SH-SY5Y (cell line): ENCODE measurements around the gene UNC5C.

ENCODE experiments used
- GATA2 ChIP-seq: IDR thresholded peaks from 2 replicates; pipeline ENCODE4 v1.6.1; 2011; ENCODE audit warnings: mild to moderate bottlenecking, low read depth, low read length
- GATA3 ChIP-seq: IDR thresholded peaks from 2 replicates; pipeline ENCODE4 v1.6.1; 2011; ENCODE audit warnings: low read depth, mild to moderate bottlenecking, low read length, moderate library complexity

DNA sequence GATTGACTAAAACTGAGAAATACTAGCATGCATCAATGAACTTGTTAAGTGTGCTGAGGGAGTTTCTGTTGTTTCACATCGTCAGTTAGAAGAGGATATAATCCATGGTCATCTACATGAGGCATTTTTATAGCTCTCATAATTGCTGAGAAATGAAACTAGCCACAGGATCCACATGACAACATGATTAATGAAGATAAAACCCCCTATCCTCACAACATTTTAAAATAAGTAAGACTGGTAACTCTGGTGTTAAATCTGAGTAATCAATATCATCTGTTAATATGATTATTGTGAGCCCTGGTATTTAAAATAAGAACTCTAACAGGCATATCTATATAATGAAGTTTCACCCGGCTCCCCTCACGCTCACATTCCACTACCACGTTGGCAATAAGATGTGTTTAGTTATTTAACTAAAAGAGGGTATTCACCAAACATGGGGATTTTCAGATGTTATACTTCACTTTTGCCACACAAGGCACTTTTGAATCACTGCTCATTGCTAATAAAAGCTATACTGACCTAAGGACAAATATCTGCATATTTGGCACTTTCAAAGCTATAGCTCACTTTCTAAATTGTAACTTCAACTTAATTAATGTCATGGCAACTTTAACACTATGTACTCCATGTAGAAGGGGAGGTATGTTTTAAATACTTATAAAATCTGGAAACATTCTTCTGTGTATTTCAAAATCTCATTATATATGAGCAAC lies 6.7 kb downstream of the UNC5C start:
- TF ChIP-seq GATA2 (no peak), GATA3 (no peak)
